ENCODE results near the gene DUSP16.

DUSP16 gene

GRCh38 chr12:12549426-12549825, 13.2 kb downstream of the DUSP16 start:
- H3K14ac ChIP-seq (ENCODE audit: low read length in 2 of 2): no peak overlapping the region
- H4K91ac ChIP-seq (ENCODE audit: low read length): no peak overlapping the region
- no peak overlapping the region for H2BK12ac ChIP-seq (ENCODE audit: low read length in 2 of 2)
- H3K4me1 ChIP-seq (ENCODE audit: control insufficient read depth, insufficient read depth, low read depth, low read length): peaks cover 1% of the 10 kb centered on the region
- no peaks in the 10 kb centered on the region for H3K36me3 ChIP-seq (ENCODE audit: control insufficient read depth in 1 of 2, insufficient read depth in 2 of 2, low read depth in 1 of 2, low read length in 2 of 2)
- H2BK5ac ChIP-seq (ENCODE audit: low read depth, low read length, poor library complexity, severe bottlenecking): no peak overlapping the region
- H3K23ac ChIP-seq (ENCODE audit: low read length in 2 of 2): no peak overlapping the region
- no peak overlapping the region for H3K4ac ChIP-seq (ENCODE audit: low read depth in 1 of 2, low read length in 2 of 2)
- H3K4me3 ChIP-seq (ENCODE audit: insufficient read depth in 1 of 2, low read depth in 1 of 2, low read length in 2 of 2): no peak overlapping the region
- H3K27ac ChIP-seq (ENCODE audit: low read length, poor library complexity, severe bottlenecking): no peak overlapping the region
- H3K27me3 ChIP-seq (ENCODE audit: control insufficient read depth in 1 of 2, insufficient read depth in 1 of 2, low read length in 2 of 2): no peaks in the 10 kb centered on the region
- peaks cover 12% of the 10 kb centered on the region for H3K79me1 ChIP-seq (replicated peaks; ENCODE audit: low read length, poor library complexity, severe bottlenecking)
- H3K9ac ChIP-seq (ENCODE audit: low read length): no peak overlapping the region
- 98% methylated on average over 2 of the region's 2 CpGs for WGBS
- H3K9me3 ChIP-seq (ENCODE audit: control insufficient read depth, low read length): no peaks in the 10 kb centered on the region
- H2AFZ ChIP-seq (ENCODE audit: low read depth, low read length): no peak overlapping the region
- H2AK5ac ChIP-seq (ENCODE audit: low read length, severe bottlenecking): no peak overlapping the region
- no peak for DNase-seq
- H2BK120ac ChIP-seq (ENCODE audit: low read depth, low read length): no peak overlapping the region
- H3K4me2 ChIP-seq (ENCODE audit: low read length, poor library complexity, severe bottlenecking): no peak overlapping the region
- no peak overlapping the region for H3K18ac ChIP-seq (ENCODE audit: low read depth in 1 of 2, low read length in 2 of 2)
- no peak overlapping the region for H2BK15ac ChIP-seq (ENCODE audit: low read depth, poor library complexity, severe bottlenecking)
- H4K8ac ChIP-seq (ENCODE audit: low read length): no peak overlapping the region

- no peak overlapping the region for H4K91ac ChIP-seq (ENCODE audit: low read length)
- no peak overlapping the region for H2BK120ac ChIP-seq (ENCODE audit: low read depth, low read length)
- H2BK5ac ChIP-seq (ENCODE audit: low read depth, low read length, poor library complexity, severe bottlenecking): no peak overlapping the region
Measured at GRCh38 chr12:12548713-12549112, 13.9 kb downstream of the DUSP16 start.

GRCh38 chr12:12546314-12546772, 16.3 kb downstream of the DUSP16 start:
- Histone ChIP-seq H3K4me2 (ENCODE audit: low read length, poor library complexity, severe bottlenecking) (no peak overlapping the region), H3K36me3 (ENCODE audit: control insufficient read depth in 1 of 2, insufficient read depth in 2 of 2, low read depth in 1 of 2, low read length in 2 of 2) (no peaks in the 10 kb centered on the region), H3K4me1 (ENCODE audit: control insufficient read depth, insufficient read depth, low read depth, low read length) (peaks cover 1% of the 10 kb centered on the region), H2AFZ (ENCODE audit: low read depth, low read length) (no peak overlapping the region), H2BK15ac (ENCODE audit: low read depth, poor library complexity, severe bottlenecking) (no peak overlapping the region), H3K4me3 (ENCODE audit: insufficient read depth in 1 of 2, low read depth in 1 of 2, low read length in 2 of 2) (no peak overlapping the region), H2BK5ac (ENCODE audit: low read depth, low read length, poor library complexity, severe bottlenecking) (no peak overlapping the region), H2BK12ac (ENCODE audit: low read length in 2 of 2) (no peak overlapping the region), H4K8ac (ENCODE audit: low read length) (no peak overlapping the region), H4K91ac (ENCODE audit: low read length) (no peak overlapping the region), H3K23ac (ENCODE audit: low read length in 2 of 2) (no peak overlapping the region), H3K27ac (ENCODE audit: low read length, poor library complexity, severe bottlenecking) (no peak overlapping the region), H3K4ac (ENCODE audit: low read depth in 1 of 2, low read length in 2 of 2) (no peak overlapping the region), H2BK120ac (ENCODE audit: low read depth, low read length) (no peak overlapping the region), H3K27me3 (ENCODE audit: control insufficient read depth in 1 of 2, insufficient read depth in 1 of 2, low read length in 2 of 2) (no peaks in the 10 kb centered on the region), H3K9me3 (ENCODE audit: control insufficient read depth, low read length) (no peaks in the 10 kb centered on the region), H2AK5ac (ENCODE audit: low read length, severe bottlenecking) (no peak overlapping the region), H3K14ac (ENCODE audit: low read length in 2 of 2) (no peak overlapping the region), H3K18ac (ENCODE audit: low read depth in 1 of 2, low read length in 2 of 2) (no peak overlapping the region), H3K9ac (ENCODE audit: low read length) (no peak overlapping the region), H3K79me1 (replicated peaks; ENCODE audit: low read length, poor library complexity, severe bottlenecking) (peaks cover 13% of the 10 kb centered on the region)
- no CpG with 5 or more reads among the region's 1 CpG for WGBS
- peak; percentile 25 for DNase-seq

More at GRCh38 chr12:12548713-12549112, 13.9 kb downstream of the DUSP16 start:
- no peak overlapping the region for H3K23ac ChIP-seq (ENCODE audit: low read length in 2 of 2)
- no peaks in the 10 kb centered on the region for H3K27me3 ChIP-seq (ENCODE audit: control insufficient read depth in 1 of 2, insufficient read depth in 1 of 2, low read length in 2 of 2)
- H3K4ac ChIP-seq (ENCODE audit: low read depth in 1 of 2, low read length in 2 of 2): no peak overlapping the region
- no peak overlapping the region for H2AK5ac ChIP-seq (ENCODE audit: low read length, severe bottlenecking)
- H3K4me1 ChIP-seq (ENCODE audit: control insufficient read depth, insufficient read depth, low read depth, low read length): peaks cover 1% of the 10 kb centered on the region
- no peak overlapping the region for H3K14ac ChIP-seq (ENCODE audit: low read length in 2 of 2)
- no peak overlapping the region for H2BK15ac ChIP-seq (ENCODE audit: low read depth, poor library complexity, severe bottlenecking)
- H3K4me3 ChIP-seq (ENCODE audit: insufficient read depth in 1 of 2, low read depth in 1 of 2, low read length in 2 of 2): no peak overlapping the region
- H3K36me3 ChIP-seq (ENCODE audit: control insufficient read depth in 1 of 2, insufficient read depth in 2 of 2, low read depth in 1 of 2, low read length in 2 of 2): no peaks in the 10 kb centered on the region
- no peak overlapping the region for H3K27ac ChIP-seq (ENCODE audit: low read length, poor library complexity, severe bottlenecking)
- H4K8ac ChIP-seq (ENCODE audit: low read length): no peak overlapping the region
- H2BK12ac ChIP-seq (ENCODE audit: low read length in 2 of 2): no peak overlapping the region
- H3K79me1 ChIP-seq (replicated peaks; ENCODE audit: low read length, poor library complexity, severe bottlenecking): peaks cover 11% of the 10 kb centered on the region
- no peak overlapping the region for H3K4me2 ChIP-seq (ENCODE audit: low read length, poor library complexity, severe bottlenecking)
- H3K9me3 ChIP-seq (ENCODE audit: control insufficient read depth, low read length): no peaks in the 10 kb centered on the region
- 95% methylated on average over 2 of the region's 2 CpGs for WGBS
- DNase-seq: no peak
- no peak overlapping the region for H2AFZ ChIP-seq (ENCODE audit: low read depth, low read length)
- no peak overlapping the region for H3K9ac ChIP-seq (ENCODE audit: low read length)
- H3K18ac ChIP-seq (ENCODE audit: low read depth in 1 of 2, low read length in 2 of 2): no peak overlapping the region

- H3K14ac ChIP-seq (ENCODE audit: low read length in 2 of 2): no peak overlapping the region
- no peak overlapping the region for H2AFZ ChIP-seq (ENCODE audit: low read depth, low read length)
- H2BK12ac ChIP-seq (ENCODE audit: low read length in 2 of 2): no peak overlapping the region
- H3K4ac ChIP-seq (ENCODE audit: low read depth in 1 of 2, low read length in 2 of 2): no peak overlapping the region
- no peak for DNase-seq
- no peaks in the 10 kb centered on the region for H3K4me1 ChIP-seq (ENCODE audit: control insufficient read depth, insufficient read depth, low read depth, low read length)
- H3K4me3 ChIP-seq (ENCODE audit: insufficient read depth in 1 of 2, low read depth in 1 of 2, low read length in 2 of 2): no peak overlapping the region
- H4K8ac ChIP-seq (ENCODE audit: low read length): no peak overlapping the region
- peaks cover 14% of the 10 kb centered on the region for H3K79me1 ChIP-seq (replicated peaks; ENCODE audit: low read length, poor library complexity, severe bottlenecking)
- no peak overlapping the region for H3K23ac ChIP-seq (ENCODE audit: low read length in 2 of 2)
- no peak overlapping the region for H3K27ac ChIP-seq (ENCODE audit: low read length, poor library complexity, severe bottlenecking)
- no peak overlapping the region for H2AK5ac ChIP-seq (ENCODE audit: low read length, severe bottlenecking)
- H3K4me2 ChIP-seq (ENCODE audit: low read length, poor library complexity, severe bottlenecking): no peak overlapping the region
- H2BK120ac ChIP-seq (ENCODE audit: low read depth, low read length): no peak overlapping the region
- H3K18ac ChIP-seq (ENCODE audit: low read depth in 1 of 2, low read length in 2 of 2): no peak overlapping the region
- no peaks in the 10 kb centered on the region for H3K27me3 ChIP-seq (ENCODE audit: control insufficient read depth in 1 of 2, insufficient read depth in 1 of 2, low read length in 2 of 2)
- no peak overlapping the region for H4K91ac ChIP-seq (ENCODE audit: low read length)
- 96% methylated on average over 1 of the region's 2 CpGs for WGBS
- H3K36me3 ChIP-seq (ENCODE audit: control insufficient read depth in 1 of 2, insufficient read depth in 2 of 2, low read depth in 1 of 2, low read length in 2 of 2): no peaks in the 10 kb centered on the region
- no peak overlapping the region for H2BK15ac ChIP-seq (ENCODE audit: low read depth, poor library complexity, severe bottlenecking)
- no peaks in the 10 kb centered on the region for H3K9me3 ChIP-seq (ENCODE audit: control insufficient read depth, low read length)
- H2BK5ac ChIP-seq (ENCODE audit: low read depth, low read length, poor library complexity, severe bottlenecking): no peak overlapping the region
- H3K9ac ChIP-seq (ENCODE audit: low read length): no peak overlapping the region
Measured at GRCh38 chr12:12543959-12544358, 18.7 kb downstream of the DUSP16 start.

All from mesenchymal stem cell (in vitro differentiated cells and primary cell).